GM19455 (cell line): ENCODE results near the gene TMEM255B.

Experiments used
- ATAC-seq: cut with Tn5 transposase; IDR thresholded peaks from one replicate; pipeline ENCODE4 v1.9.1; 2021; ENCODE audit not compliant: unreplicated experiment

The TMEM255B gene

GRCh38 chr13:113845723-113846635 lies 87.0 kb downstream of the TMEM255B start:
- no peak for ATAC-seq

- no peak for ATAC-seq
These were observed 87.8 kb downstream of the TMEM255B start for GRCh38 chr13:113846636-113847318.

GRCh38 chr13:113848020-113848419 lies 89.0 kb downstream of the TMEM255B start:
- ATAC-seq: no peak

GRCh38 chr13:113848431-113849260 lies 89.6 kb downstream of the TMEM255B start:
- no peak for ATAC-seq

GRCh38 chr13:113849546-113849945 lies 90.5 kb downstream of the TMEM255B start:
- ATAC-seq: no peak

- ATAC-seq: no peak
These were observed 91.1 kb downstream of the TMEM255B start for GRCh38 chr13:113849981-113850721.

- ATAC-seq: no peak
These were observed 91.9 kb downstream of the TMEM255B start for GRCh38 chr13:113850722-113851479.

- ATAC-seq: no peak
These were observed 92.4 kb downstream of the TMEM255B start for GRCh38 chr13:113851480-113851803.

- no peak for ATAC-seq
These were observed 93.0 kb downstream of the TMEM255B start for GRCh38 chr13:113851826-113852535.

GRCh38 chr13:113852536-113853517 lies 93.8 kb downstream of the TMEM255B start:
- no peak for ATAC-seq

GRCh38 chr13:113853518-113854237 lies 94.7 kb downstream of the TMEM255B start:
- no peak for ATAC-seq

GRCh38 chr13:113854238-113855011 lies 95.4 kb downstream of the TMEM255B start:
- ATAC-seq: no peak

GRCh38 chr13:113855012-113855921 lies 96.2 kb downstream of the TMEM255B start:
- no peak for ATAC-seq

GRCh38 chr13:113855931-113856715 lies 97.1 kb downstream of the TMEM255B start:
- ATAC-seq: no peak

GRCh38 chr13:113856716-113857065 lies 97.7 kb downstream of the TMEM255B start:
- no peak for ATAC-seq
